Adrenal gland (tissue), 12 donors: Measurements from ENCODE around the gene VWA2. TPM values are rescaled to one million over a fixed set of nuclear protein-coding genes. Genes with fewer than 3 reads are reported as not detected.

Experiments used
- DNase-seq, 7 donors: peaks; one replicate each; pipeline ENCODE4 v3.0.0-alpha.2; 2019 to 2020
- H3K27ac ChIP-seq, 5 donors: fragments of 200-600 bp; sonication (generic) in 4 of 5; 1 replicate in 3 of 5; 2 replicates in 2 of 5; pipeline versions ENCODE4 v1.5.1 to v1.8.0; 2016 to 2020; ENCODE audit warnings: mild to moderate bottlenecking in 1 of 5
- H3K27me3 ChIP-seq: fragments of 200-600 bp; 2 replicates; pipeline ENCODE4 v1.8.0; 2021
- H3K36me3 ChIP-seq, 2 donors: fragments of 200-600 bp; replicated peaks in 1 of 2; 1 replicate in 1 of 2; 2 replicates in 1 of 2; pipeline versions ENCODE4 v1.5.1 to v1.8.0; 2018 to 2022
- H3K4me1 ChIP-seq, 2 donors: fragments of 200-600 bp; replicated peaks in 1 of 2; 1 replicate in 1 of 2; 2 replicates in 1 of 2; pipeline versions ENCODE4 v1.5.1 to v1.8.0; 2018 to 2021
- H3K4me3 ChIP-seq, 4 donors: fragments of 200-600 bp; sonication (generic) in 3 of 4; one replicate each; pipeline ENCODE4 v1.5.1; 2016 to 2018
- H3K9me3 ChIP-seq, 3 donors: fragments of 200-600 bp; sonication (generic) in 1 of 3; replicated peaks in 1 of 3; 1 replicate in 2 of 3; 2 replicates in 1 of 3; pipeline versions ENCODE4 v1.5.1 to v1.8.0; 2016 to 2021
- POLR2A ChIP-seq, 2 donors: fragments of 450-650 bp; IDR thresholded peaks; one replicate each; pipeline ENCODE4 v1.6.1; 2017; ENCODE audit warnings: antibody characterized with exemption in 2 of 2, mild to moderate bottlenecking in 2 of 2, moderate library complexity in 1 of 2
- WGBS, 4 donors: extraction: QIAGEN DNeasy Blood & Tissue Kit in 2 of 4; methylation state at CpG; one replicate each; pipeline versions ENCODE4 v1.1.5 to v1.1.7; 2013 to 2017; 5-methylcytosine and 5-hydroxymethylcytosine counted together
- intact Hi-C, 2 donors: fragments of 100-400 bp; cut with DNase I; formaldehyde crosslinking; loops; one replicate each; pipeline versions ENCODE4 v1.14.1 to v1.15.0; 2022 to 2023
- polyA plus RNA-seq, 3 donors: library from polyadenylated mRNA; stranded (reverse); fragments of 200-250 nt in 2 of 3; fragments of 350-450 nt in 1 of 3; fragmentation: Illumina TruSeq in 1 of 3; extraction: RNeasy Lipid Tissue Mini Kit (QIAGEN cat#74804) in 1 of 3; gene quantifications; one replicate each; pipeline ENCODE4 v1.2.3, GENCODE V29; 2013 to 2014
- total RNA-seq, 9 donors: library from RNA; depleted of rRNA in 4 of 9; stranded (reverse); fragments of >200 nt in 4 of 9; fragments of 120-200 nt in 1 of 9; fragmentation: NEBNext Ultra II Directional in 1 of 9; extraction: Animal tissue kit (Norgen Biotek cat#: 25700) in 1 of 9; gene quantifications; one replicate each; pipeline versions ENCODE4 v1.1.0 to v1.2.4, GENCODE V29; 2013 to 2023
- TF ChIP-seq, protein P1 (sequence below), 6 experiments: fragments of 450-650 bp in 4 of 6; fragments of 200-600 bp in 2 of 6; sonication (generic) in 1 of 6; IDR thresholded peaks; 1 replicate in 5 of 6; 2 replicates in 1 of 6; pipeline versions ENCODE4 v1.5.1 to v1.8.0; 2016 to 2021; ENCODE audit warnings: antibody characterized with exemption in 6 of 6, mild to moderate bottlenecking in 2 of 6, moderate library complexity in 1 of 6
- donor health status: healthy with polysubstance abuse.
- donor health status: Bipolar disorder and iron deficiency.
- donor health status: DM: yes; HTN: yes; CAD: no.
- donor health status: DM: no; HTN: no; CAD: no.
- donor health status: DM: no; HTN: no; CAD: no.
- donor health status: DM: yes; HTN: yes; CAD: no.

VWA2 gene
- total and polyA plus RNA-seq, 12 donors, result 0.15 TPM; not detected in 11

DNA sequence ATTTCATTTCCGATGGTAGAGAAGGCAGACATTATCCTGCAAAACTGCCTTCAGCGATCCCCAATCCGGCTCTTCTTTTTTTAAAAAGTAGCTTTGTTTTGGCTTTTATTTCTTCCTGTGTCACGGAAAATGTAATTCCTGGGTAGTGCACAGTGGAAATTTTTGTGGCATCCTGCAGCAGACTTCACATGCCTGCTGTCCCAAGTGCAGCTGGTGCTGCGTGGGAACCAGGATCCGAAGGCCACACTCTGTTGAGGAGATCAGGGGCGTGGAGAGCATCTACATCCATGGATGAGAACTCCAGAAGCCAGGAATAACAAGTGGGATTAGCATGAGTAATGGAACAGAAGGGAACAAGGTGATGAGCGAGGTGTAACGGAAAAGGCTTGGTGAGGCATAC, 4.6 kb downstream of the VWA2 start:
- intact Hi-C loops, result no loop called here
- peaks cover 7 to 9% of the 10 kb centered on the region in 2 donors for H3K4me1 ChIP-seq
- no peak overlapping the region for H3K4me3 ChIP-seq
- H3K36me3 ChIP-seq, result no peaks in the 10 kb centered on the region
- DNase-seq, result no peak
- no peaks in the 10 kb centered on the region for H3K9me3 ChIP-seq
- no peak for TF ChIP-seq POLR2A (IDR thresholded peaks at IDR 0.05)
- TF ChIP-seq, protein P1, sequence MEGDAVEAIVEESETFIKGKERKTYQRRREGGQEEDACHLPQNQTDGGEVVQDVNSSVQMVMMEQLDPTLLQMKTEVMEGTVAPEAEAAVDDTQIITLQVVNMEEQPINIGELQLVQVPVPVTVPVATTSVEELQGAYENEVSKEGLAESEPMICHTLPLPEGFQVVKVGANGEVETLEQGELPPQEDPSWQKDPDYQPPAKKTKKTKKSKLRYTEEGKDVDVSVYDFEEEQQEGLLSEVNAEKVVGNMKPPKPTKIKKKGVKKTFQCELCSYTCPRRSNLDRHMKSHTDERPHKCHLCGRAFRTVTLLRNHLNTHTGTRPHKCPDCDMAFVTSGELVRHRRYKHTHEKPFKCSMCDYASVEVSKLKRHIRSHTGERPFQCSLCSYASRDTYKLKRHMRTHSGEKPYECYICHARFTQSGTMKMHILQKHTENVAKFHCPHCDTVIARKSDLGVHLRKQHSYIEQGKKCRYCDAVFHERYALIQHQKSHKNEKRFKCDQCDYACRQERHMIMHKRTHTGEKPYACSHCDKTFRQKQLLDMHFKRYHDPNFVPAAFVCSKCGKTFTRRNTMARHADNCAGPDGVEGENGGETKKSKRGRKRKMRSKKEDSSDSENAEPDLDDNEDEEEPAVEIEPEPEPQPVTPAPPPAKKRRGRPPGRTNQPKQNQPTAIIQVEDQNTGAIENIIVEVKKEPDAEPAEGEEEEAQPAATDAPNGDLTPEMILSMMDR (IDR thresholded peaks at IDR 0.05), result no peak
- peaks cover 45% of the 10 kb centered on the region for H3K27me3 ChIP-seq
- 65 to 72% (median 67%) methylated on average over 9 of the region's 9 CpGs for WGBS, 4 donors
- H3K27ac ChIP-seq, result no peak overlapping the region

DNA sequence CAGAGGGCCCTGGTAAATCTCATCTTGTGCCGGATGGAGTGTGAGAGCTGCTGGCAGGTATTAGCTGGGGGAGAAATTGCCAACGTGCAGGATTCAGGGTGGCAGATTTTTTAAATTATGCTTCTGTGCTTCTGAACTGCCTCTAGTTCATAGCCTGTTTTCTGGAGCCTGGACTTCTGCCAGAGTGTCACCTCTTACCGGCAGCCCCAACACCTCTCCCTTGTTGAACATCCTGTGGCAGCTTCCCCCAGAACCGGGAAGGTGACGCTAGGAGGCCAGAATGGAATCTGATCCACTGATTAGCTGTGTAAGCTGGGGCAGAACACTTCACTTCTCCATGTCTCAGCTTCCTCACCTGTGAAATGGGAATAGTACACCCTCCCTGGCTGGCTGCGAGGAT, 5.1 kb downstream of the VWA2 start:
- Histone ChIP-seq H3K27me3 (peaks cover 41% of the 10 kb centered on the region), H3K36me3 (no peaks in the 10 kb centered on the region), H3K4me3 (no peak overlapping the region), H3K27ac (no peak overlapping the region), H3K9me3 (no peaks in the 10 kb centered on the region), H3K4me1 (peaks cover 5 to 7% of the 10 kb centered on the region in 2 donors)
- WGBS, 4 donors, result 32 to 54% (median 42%) methylated on average over 6 of the region's 6 CpGs
- TF ChIP-seq, protein P1 (IDR thresholded peaks at IDR 0.05), result no peak
- no peak for TF ChIP-seq POLR2A (IDR thresholded peaks at IDR 0.05)
- intact Hi-C loops, result no loop called here
- DNase-seq, result no peak

DNA sequence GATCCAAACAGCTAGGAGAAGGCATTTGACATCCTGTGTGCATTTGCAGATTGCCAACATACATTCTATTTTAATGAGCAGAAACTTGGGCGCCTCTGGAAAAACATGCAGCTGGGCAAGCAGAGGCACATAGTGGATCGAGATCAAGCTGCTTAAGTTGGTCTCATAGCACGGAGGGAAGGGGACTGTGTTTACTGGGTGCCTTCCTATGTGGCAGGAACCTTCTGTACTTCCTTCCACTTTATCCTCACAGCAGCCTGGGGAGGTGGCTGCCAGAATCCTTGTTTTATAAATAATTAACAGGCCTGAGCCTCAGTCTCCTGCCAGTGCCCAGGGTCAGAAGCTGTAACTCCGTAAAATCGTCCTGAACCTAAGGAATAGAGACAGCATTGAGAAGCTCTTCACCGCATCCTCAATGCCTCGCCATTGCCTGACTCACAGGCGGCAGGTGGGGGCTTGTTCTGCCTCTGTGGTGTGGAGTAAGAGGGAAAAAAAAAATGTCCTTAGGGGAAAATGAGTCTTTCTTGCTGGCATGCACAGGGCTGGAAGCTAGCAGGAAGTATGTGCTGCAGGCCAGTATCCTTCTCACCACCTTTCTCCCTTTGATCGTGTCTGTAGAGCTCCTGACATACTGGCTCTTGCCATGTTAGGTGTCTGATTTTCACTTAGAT, 6.2 kb downstream of the VWA2 start:
- Histone ChIP-seq H3K4me3 (no peak overlapping the region), H3K27ac (no peak overlapping the region), H3K27me3 (peaks cover 30% of the 10 kb centered on the region), H3K4me1 (no peaks in the 10 kb centered on the region), H3K9me3 (no peaks in the 10 kb centered on the region), H3K36me3 (no peaks in the 10 kb centered on the region)
- intact Hi-C loops, result no loop called here
- DNase-seq, result no peak
- no peak for TF ChIP-seq POLR2A (IDR thresholded peaks at IDR 0.05)
- TF ChIP-seq, protein P1 (IDR thresholded peaks at IDR 0.05), result no peak
- 59 to 74% (median 64%) methylated on average over 9 of the region's 9 CpGs for WGBS, 4 donors

DNA sequence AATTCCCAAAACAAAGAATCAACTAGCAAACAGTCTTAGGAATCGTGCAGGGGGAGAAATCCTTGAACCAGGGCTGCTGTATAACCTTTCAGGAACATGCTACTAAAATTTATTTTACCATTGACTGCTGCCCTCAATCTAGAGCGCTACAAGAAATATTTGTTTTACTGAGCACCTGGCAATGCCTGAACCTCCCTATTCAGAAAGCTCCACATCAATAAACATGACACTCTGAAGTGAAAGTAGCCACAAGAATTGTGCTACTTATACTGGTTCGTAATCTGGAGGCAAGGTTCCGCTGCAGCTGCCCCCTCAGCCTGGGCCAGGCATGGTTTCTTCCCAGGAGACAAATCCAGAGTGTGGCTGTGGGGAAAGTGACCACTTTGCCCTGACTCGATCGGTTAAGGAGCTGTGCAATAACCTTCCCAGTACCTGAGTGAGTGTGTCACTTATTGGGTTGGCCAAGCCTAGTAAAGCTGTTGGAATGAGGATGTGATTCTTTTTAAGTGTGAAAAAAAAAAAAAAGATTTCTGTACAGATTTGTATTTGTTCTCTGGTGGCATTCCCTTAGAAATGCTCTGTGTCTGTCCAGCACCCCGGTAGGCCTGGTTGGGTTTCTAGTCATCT, 7.7 kb downstream of the VWA2 start:
- H3K27ac ChIP-seq, result no peak overlapping the region
- peaks cover 30% of the 10 kb centered on the region for H3K27me3 ChIP-seq
- no peaks in the 10 kb centered on the region for H3K9me3 ChIP-seq
- 74 to 84% (median 81%) methylated on average over 7 of the region's 7 CpGs for WGBS, 4 donors
- intact Hi-C loops, result no loop called here
- no peak for TF ChIP-seq POLR2A (IDR thresholded peaks at IDR 0.05)
- TF ChIP-seq, protein P1 (IDR thresholded peaks at IDR 0.05), result no peak
- H3K4me3 ChIP-seq, result no peak overlapping the region
- no peak for DNase-seq
- H3K4me1 ChIP-seq, result no peaks in the 10 kb centered on the region
- H3K36me3 ChIP-seq, result no peaks in the 10 kb centered on the region
